Measurements from ENCODE around the gene NCK2.

DNA sequence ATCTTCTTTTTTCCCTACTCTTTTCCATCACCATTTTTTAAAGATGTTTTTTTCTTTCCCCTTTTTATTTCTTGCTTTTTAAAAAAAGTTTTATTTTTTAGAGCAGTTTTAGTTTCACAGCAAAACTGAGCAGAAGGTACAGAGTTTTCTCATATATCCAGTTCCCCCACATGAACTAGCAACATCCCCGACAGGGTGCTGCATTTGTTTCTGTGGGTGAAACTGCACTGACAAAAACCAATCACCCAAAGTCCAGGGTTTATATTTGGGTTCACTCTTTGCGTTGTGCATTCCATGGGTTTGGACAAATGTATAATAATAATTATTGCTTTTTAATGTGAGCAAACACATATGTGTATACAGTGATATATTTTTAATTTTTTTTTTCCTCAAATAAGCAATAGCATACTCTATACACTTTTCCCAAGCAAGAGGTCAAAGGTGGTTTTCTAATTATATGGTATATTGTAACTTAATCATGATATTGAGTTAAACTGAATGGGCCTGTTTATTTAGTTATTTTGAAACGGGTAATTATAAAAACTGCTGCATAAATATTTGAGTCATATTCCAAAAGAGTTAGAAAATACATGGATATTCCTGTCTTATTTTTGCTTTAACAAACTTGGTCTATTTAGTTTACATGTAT is 50.3 kb downstream of the NCK2 start:
- TF ChIP-seq POLR2A (IDR thresholded peaks at IDR 0.05) (no peak), POLR2AphosphoS5 (IDR thresholded peaks at IDR 0.05) (no peak)

Data from prostate gland (tissue), 1 donor.